Left ventricle myocardium inferior (tissue), 1 donor: ENCODE measurements around the gene SLMAP. TPM values are rescaled to one million over a fixed set of nuclear protein-coding genes. Genes with fewer than 3 reads are reported as not detected.

ENCODE experiments used
- DNase-seq: peaks from one replicate; pipeline ENCODE4 v3.0.0-alpha.2; 2020
- H3K27ac ChIP-seq: fragments of 200-600 bp; replicated peaks from 2 replicates; pipeline ENCODE4 v1.8.0; 2021
- H3K27me3 ChIP-seq: fragments of 200-600 bp; 2 replicates; pipeline ENCODE4 v1.8.0; 2021; ENCODE audit warnings: low read depth
- H3K36me3 ChIP-seq: fragments of 200-600 bp; 2 replicates; pipeline ENCODE4 v1.8.0; 2021
- H3K4me1 ChIP-seq: fragments of 200-600 bp; 2 replicates; pipeline ENCODE4 v1.8.0; 2021
- H3K4me3 ChIP-seq: fragments of 200-600 bp; 2 replicates; pipeline ENCODE4 v1.8.0; 2021; ENCODE audit warnings: mild to moderate bottlenecking, moderate library complexity
- H3K9me3 ChIP-seq: fragments of 200-600 bp; replicated peaks from 2 replicates; pipeline ENCODE4 v1.8.0; 2021
- intact Hi-C: fragments of 100-400 bp; cut with micrococcal nuclease; formaldehyde crosslinking; loops from one replicate; pipeline ENCODE4 v1.11.0; 2022
- total RNA-seq: library from RNA; stranded (reverse); fragmentation: NEBNext Ultra II Directional; extraction: Animal tissue kit (Norgen Biotek cat#: 25700); gene quantifications from one replicate; pipeline ENCODE4 v1.2.1, GENCODE V29; 2021
- TF ChIP-seq, protein P1 (sequence below): fragments of 200-600 bp; IDR thresholded peaks from 2 replicates; pipeline ENCODE4 v1.8.0; 2021; ENCODE audit warnings: antibody characterized with exemption, mild to moderate bottlenecking, borderline replicate concordance
- donor health status: DM: no; HTN: yes; CAD: no; lungs with severe emphysema.

The SLMAP gene
- total RNA-seq, 1 donor from 2014 or later, result 316 TPM

DNA sequence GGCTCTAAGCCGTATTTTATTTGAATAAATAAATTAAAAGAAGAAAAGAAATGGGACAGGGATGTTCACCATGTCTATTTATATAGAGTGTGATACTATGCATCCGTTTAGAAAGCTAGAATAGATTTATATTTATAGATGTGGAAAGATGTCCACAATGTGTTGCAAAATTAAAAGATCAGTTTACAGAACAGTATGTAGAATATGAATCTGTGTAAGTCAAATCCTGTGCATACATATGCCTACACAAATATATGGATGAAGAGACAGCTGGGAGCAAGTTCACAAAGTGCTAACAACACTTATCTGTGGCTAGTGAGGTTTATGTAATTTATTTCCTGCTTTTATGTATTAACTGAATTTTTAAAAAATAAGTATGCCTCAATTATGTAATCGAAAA lies 25.4 kb upstream of the SLMAP start:
- Histone ChIP-seq H3K9me3 (no peaks in the 10 kb centered on the region), H3K27ac (no peak overlapping the region), H3K27me3 (no peaks in the 10 kb centered on the region), H3K36me3 (no peaks in the 10 kb centered on the region), H3K4me3 (no peak overlapping the region), H3K4me1 (no peaks in the 10 kb centered on the region)
- TF ChIP-seq, protein P1, sequence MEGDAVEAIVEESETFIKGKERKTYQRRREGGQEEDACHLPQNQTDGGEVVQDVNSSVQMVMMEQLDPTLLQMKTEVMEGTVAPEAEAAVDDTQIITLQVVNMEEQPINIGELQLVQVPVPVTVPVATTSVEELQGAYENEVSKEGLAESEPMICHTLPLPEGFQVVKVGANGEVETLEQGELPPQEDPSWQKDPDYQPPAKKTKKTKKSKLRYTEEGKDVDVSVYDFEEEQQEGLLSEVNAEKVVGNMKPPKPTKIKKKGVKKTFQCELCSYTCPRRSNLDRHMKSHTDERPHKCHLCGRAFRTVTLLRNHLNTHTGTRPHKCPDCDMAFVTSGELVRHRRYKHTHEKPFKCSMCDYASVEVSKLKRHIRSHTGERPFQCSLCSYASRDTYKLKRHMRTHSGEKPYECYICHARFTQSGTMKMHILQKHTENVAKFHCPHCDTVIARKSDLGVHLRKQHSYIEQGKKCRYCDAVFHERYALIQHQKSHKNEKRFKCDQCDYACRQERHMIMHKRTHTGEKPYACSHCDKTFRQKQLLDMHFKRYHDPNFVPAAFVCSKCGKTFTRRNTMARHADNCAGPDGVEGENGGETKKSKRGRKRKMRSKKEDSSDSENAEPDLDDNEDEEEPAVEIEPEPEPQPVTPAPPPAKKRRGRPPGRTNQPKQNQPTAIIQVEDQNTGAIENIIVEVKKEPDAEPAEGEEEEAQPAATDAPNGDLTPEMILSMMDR, result no peak
- intact Hi-C loops, result no loop called here
- DNase-seq, result no peak

DNA sequence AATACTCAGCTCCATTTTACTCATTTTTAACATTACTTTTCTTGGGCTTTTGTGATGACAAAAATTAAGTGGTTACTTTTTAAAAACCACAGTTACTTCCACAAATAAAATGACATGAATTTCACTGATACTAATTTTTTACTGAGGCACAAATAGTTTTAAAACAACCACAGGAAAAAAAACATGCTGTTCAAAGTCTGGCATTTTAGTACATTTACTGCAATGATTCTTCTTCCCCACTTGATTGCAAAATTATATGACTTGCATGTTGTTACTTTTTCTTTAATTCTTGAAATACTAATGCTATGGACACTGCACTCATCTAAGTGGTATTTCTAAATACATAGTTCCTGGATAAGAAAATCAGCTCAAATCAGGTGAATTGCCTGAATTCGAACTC lies 24.8 kb upstream of the SLMAP start:
- H3K27me3 ChIP-seq, result no peaks in the 10 kb centered on the region
- H3K4me1 ChIP-seq, result no peaks in the 10 kb centered on the region
- no peak for DNase-seq
- no peaks in the 10 kb centered on the region for H3K9me3 ChIP-seq
- TF ChIP-seq, protein P1, result no peak
- no peaks in the 10 kb centered on the region for H3K36me3 ChIP-seq
- intact Hi-C loops, result no loop called here
- H3K4me3 ChIP-seq, result no peak overlapping the region
- H3K27ac ChIP-seq, result no peak overlapping the region

DNA sequence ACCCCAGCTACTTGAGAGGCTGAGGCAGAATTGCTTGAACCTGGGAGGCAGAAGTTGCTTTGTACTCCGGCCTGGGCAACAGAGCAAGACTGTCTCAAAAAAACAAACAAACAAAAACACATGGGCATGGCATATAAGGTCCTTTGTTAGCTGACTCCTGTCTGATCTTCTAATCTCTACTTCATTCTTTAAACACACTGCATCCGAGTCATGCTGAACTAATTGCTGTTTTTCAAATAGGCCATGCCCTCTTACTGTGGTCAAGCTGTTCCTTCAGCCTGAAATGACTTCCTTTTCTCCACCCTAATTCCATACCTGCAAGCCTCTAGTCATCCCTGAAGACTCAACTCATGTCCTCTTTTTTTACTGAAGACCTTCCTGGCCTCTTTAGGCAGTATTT lies 22.3 kb upstream of the SLMAP start:
- no peak overlapping the region for H3K27ac ChIP-seq
- intact Hi-C loops, result no loop called here
- DNase-seq, result no peak
- H3K36me3 ChIP-seq, result no peaks in the 10 kb centered on the region
- TF ChIP-seq, protein P1, result no peak
- H3K9me3 ChIP-seq, result no peaks in the 10 kb centered on the region
- H3K4me1 ChIP-seq, result peaks cover 21% of the 10 kb centered on the region
- H3K27me3 ChIP-seq, result no peaks in the 10 kb centered on the region
- no peak overlapping the region for H3K4me3 ChIP-seq

DNA sequence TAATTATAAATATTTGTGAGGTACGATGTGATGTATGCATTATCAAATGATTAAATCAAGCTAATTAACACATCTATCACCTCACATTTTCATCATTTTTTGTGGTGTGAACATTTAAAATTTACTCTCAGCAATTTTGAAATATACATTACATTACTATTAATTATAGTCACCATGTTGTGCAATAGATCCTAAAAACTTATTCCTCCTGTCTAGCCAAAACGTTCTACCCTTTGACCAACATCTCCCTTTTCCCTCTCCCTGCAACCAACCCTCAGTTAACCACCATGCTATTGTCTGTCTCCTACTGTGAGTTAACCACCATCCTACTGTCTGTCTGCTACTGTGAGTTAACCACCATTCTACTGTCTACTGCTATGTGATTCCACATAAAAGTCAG lies 20.7 kb upstream of the SLMAP start:
- intact Hi-C loops, result no loop called here
- no peak overlapping the region for H3K4me3 ChIP-seq
- H3K27ac ChIP-seq, result no peak overlapping the region
- H3K27me3 ChIP-seq, result no peaks in the 10 kb centered on the region
- H3K36me3 ChIP-seq, result no peaks in the 10 kb centered on the region
- TF ChIP-seq, protein P1, result no peak
- peaks cover 25% of the 10 kb centered on the region for H3K4me1 ChIP-seq
- no peaks in the 10 kb centered on the region for H3K9me3 ChIP-seq
- DNase-seq, result no peak

DNA sequence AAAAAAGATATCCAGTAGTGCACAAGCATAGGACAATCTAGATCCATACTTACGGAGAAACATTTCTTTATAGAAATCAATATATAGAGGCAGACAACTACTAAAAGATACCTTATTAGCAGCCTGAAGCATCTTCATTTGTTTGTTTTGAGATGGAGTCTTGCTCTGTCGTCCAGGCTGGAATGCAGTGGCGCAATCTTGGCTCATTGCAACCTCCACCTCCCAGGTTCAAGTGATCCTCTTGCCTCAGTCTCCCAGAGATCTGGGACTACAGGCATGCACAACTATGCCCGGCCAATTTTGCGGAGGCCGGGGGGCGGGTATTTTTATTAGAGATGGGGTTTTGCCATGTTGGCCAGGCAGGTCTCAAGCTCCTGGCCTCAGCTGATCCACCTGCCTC lies 18.3 kb upstream of the SLMAP start:
- TF ChIP-seq, protein P1, result no peak
- H3K36me3 ChIP-seq, result no peaks in the 10 kb centered on the region
- H3K27me3 ChIP-seq, result no peaks in the 10 kb centered on the region
- peaks cover 25% of the 10 kb centered on the region for H3K4me1 ChIP-seq
- no peaks in the 10 kb centered on the region for H3K9me3 ChIP-seq
- H3K27ac ChIP-seq, result peak overlapping the region; percentile 86
- DNase-seq, result no peak
- intact Hi-C loops, result no loop called here
- peak overlapping the region; percentile 4 for H3K4me3 ChIP-seq

DNA sequence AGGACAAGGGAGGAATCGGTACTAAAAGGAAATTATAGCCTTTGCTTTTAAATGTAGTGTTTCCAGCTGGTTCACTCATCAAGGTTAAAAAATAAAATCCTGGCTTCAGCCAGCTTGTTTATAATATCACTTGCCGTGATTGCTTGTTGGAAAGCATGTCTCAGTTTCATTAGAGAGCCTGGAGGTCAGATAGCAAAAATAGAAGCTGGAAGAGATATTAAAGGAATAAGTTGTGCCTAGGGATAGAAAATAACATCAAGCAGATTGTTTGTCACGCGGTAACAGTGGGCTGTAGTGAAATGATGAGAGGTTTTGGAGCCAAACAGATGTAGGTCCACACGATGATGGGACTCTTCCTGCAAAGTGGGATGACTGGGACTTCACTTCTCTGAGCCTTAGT lies 17.7 kb upstream of the SLMAP start:
- intact Hi-C loops, result no loop called here
- H3K9me3 ChIP-seq, result no peaks in the 10 kb centered on the region
- H3K27me3 ChIP-seq, result no peaks in the 10 kb centered on the region
- H3K4me1 ChIP-seq, result peaks cover 25% of the 10 kb centered on the region
- no peaks in the 10 kb centered on the region for H3K36me3 ChIP-seq
- peak overlapping the region; percentile 4 for H3K4me3 ChIP-seq
- no peak for DNase-seq
- TF ChIP-seq, protein P1, result no peak
- peak overlapping the region; percentile 86 for H3K27ac ChIP-seq
